ENCODE measurements around the gene FIGNL2.

DNA sequence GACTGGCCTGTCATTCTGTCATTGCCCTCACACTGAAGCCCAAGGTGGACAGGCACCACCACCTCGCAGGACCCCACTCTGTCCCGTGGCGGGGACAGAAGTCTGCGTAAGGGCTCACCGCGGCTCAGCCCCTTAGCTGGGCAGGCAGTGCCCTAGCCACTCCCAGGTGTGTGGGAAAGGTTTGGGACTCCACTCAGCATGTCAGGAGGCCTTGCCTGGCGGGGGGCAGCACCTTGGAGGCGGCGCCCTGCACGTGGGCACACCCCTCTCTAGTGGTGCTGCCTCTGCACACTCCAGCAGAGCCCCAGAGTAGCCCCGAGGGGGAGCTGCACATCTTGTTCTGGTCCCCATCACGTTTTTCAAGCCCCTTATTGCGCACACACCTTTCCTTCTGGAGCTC lies 35.6 kb downstream of the FIGNL2 start:
- TF ChIP-seq CTCF (conservative IDR thresholded peaks at IDR 0.05; ENCODE audit: low read depth, low read length) = no peak
- no peak for TF ChIP-seq EZH2 (IDR thresholded peaks at IDR 0.05; ENCODE audit: low read length, unreplicated experiment)
- no peak for TF ChIP-seq EZH2phosphoT487 (IDR thresholded peaks at IDR 0.05; ENCODE audit: borderline replicate concordance, low read length)

Measured in PC-3 (cell line).